Epidermal melanocyte (primary cell): ENCODE data around the gene IDH3A.

ENCODE experiments used
- DNase-seq: peaks from one replicate; pipeline ENCODE4 v3.0.0; 2011; ENCODE audit warnings: low spot score; ENCODE audit not compliant: insufficient read length

The IDH3A gene

GRCh38 chr15:78164010-78164409 is 14.8 kb downstream of the IDH3A start:
- no peak for DNase-seq

GRCh38 chr15:78167227-78167888 is 18.2 kb downstream of the IDH3A start:
- DNase-seq = no peak

DNA sequence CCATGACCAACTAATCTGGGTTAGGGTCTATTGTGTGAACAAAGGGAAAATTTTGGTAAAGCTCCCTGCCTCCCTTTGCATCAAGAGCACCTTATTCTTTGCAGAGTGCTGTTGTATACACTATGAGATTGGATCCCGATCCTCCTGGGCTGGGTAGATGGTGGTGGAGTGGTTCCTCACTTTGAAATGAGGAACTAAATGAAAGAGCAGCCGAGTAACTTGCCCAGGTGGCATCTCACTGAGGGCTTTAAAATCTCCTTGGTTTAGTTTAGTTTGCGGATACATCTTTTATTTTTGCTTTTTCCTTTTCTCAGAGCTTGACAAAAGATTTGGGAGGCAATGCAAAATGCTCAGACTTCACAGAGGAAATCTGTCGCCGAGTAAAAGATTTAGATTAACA is 19.4 kb downstream of the IDH3A start:
- DNase-seq = no peak

- no peak for DNase-seq
These were observed 21.9 kb downstream of the IDH3A start for GRCh38 chr15:78170848-78171773.

DNA sequence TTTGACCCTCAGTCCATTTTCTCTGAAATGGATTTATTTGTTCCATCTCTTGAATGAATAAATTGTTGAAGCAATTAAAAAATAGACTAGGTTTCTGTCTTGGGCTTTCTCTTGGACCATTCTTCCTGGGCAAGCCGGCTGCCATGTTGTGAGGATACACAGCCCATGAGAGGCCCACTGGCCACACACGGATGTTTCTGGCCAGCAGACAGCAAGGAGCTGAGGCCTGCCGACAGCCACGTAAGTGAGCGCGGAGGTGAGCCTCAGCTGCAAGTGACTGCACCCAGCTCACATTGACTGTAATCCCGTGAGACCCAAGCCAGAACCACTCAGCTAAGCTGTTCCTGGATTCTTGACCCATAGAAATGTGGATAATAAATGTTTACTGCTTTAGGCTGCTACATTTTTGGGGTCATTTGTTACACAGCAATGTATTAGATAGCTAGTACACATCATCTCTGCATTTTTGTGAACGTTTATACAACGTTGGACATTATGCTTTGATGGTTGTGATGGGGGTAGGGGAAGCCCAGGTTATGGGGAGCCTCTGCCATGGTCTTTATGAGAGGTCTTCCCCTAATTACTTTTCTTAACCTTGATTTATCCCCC is 22.8 kb downstream of the IDH3A start:
- DNase-seq = no peak

DNA sequence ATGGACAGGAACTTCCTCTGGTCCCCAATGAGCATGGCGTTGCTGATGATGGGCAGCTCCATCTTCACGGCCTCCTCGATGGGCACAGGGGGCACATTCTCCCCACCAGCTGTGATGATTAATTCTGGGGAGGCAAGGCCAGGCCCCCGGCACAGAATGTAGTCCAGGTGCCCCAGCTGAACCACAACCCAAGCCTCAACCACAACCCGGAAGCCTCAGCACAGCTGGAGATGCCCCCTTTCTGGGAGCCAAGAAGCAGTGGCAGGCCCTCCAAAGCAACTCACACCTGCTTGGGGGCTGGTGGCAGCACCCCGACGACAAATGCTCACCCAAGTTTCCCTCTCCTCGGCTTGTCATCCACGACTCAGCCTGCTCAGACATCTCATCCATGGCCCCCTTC is 25.2 kb downstream of the IDH3A start:
- DNase-seq = no peak

- DNase-seq = no peak
These were observed 26.2 kb downstream of the IDH3A start for GRCh38 chr15:78175330-78175729.

GRCh38 chr15:78177447-78177873 is 28.3 kb downstream of the IDH3A start:
- no peak for DNase-seq

- no peak for DNase-seq
These were observed 28.9 kb downstream of the IDH3A start for GRCh38 chr15:78178064-78178463.

DNA sequence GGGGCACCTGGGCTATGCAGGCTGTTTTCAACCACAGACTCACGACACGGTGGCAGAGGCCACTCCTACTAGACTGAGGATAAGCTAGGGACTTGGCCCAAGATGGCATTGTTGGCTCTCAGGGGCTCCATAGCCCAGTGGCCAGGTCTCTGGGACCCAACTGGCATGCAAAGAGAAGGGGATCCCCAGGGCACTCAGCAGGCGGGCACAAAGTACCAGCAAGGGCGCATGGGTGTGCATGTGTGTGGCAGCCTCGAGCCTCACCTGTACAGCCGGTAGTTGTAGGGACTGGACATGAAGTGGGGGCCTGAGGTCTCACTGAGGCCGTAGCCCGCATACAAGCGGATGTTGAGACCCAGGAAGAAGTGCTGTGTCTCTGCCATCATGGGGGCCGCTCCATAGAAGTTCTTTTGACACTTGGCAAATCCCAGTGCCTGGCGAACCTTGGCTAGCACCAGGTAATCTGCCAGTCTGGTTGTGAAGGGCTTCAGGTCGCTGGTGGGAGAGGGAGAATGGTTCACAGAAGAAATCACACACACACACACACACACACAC is 30.2 kb downstream of the IDH3A start:
- no peak for DNase-seq

DNA sequence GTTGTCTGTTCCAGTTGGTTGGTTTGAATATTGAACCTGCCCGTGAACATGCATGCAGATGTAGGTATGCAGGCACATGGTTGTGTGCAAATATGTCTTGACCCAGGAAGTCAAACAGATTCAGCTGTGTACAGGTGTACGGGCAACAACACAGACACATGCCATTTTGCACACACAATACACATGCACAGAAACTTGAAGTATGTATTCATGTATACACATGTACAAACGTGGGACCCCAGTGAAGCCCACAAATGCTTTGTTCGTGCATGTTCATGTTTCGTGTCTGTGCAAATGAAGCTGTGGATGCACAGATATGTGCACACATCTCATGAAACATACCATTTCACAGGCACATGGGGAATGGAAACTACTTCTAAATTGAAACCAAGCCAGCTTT is 30.7 kb downstream of the IDH3A start:
- DNase-seq = no peak

DNA sequence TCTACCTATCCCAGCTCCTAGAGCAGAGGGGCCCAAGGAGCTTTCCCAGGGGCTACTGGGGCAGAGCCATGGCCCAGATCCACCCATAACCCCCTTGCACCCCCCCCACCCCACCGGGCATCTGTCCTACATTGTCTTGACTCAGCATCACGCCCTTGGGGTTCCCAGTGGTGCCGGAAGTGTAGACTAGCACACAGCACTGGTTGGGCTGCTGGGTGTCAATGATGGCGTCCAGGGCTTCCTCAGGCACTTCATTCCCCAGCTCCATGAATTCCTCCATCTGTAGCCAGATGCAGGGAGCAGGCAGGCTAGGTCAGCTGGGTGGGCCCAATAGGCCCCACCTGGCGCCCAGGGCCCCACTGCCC is 33.2 kb downstream of the IDH3A start:
- DNase-seq = no peak

DNA sequence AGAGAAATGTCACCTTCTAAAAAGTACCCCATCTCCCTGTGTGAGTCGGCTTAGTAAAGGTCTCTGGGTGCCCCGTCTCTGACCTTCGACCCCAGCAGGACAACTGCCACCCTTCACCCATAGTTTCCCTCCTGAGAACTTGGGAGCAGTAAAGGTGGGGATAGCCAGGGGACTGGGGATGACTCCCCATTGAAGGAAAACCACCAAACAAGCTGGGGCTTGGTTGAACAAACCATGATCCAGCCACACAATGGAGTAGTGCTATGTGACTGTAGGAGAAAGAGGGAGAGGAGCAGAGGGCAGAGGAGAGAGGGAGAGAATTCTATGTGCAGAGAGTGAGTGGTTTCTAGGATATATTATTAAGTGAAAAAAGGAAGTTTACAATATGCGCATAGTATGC is 33.7 kb downstream of the IDH3A start:
- DNase-seq = no peak

DNA sequence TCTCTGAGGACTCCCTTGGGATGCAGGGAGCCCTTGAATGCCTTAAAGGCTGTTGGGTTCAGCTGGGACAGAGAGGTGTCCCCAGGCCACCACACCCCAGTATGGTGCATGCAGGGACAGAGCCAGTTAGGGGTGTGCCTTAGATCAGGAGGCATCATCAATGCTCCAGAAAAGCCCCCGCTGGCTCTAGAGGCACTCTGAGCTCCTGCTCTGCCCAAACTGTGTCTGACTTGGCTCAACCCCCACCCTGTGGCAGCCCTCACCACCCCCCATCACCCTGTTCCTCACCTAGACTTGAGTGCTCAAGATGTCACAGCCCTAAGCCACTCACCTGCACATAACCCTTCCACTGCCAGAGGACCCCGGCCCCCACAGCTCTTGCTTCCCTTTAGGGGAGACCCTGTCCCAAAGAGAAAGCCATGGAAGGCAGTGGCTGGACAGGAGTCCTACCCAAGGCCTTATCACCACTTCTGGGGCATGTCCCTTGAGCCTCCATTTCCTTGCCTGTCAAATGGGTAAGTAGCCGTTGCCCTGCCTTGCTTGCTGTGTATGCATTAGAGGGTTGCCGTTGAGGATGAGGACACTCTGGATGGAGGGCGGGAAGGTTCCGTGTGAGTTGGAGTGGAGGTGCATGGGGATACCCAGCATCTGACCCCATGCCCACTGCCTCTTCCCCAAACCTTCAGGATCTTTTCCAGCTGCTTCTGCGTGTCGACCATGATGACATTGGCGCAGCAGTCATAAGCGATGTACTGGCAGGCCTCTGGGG is 43.8 kb downstream of the IDH3A start:
- DNase-seq = no peak

- DNase-seq = no peak
These were observed 44.8 kb downstream of the IDH3A start for GRCh38 chr15:78193731-78194567.

DNA sequence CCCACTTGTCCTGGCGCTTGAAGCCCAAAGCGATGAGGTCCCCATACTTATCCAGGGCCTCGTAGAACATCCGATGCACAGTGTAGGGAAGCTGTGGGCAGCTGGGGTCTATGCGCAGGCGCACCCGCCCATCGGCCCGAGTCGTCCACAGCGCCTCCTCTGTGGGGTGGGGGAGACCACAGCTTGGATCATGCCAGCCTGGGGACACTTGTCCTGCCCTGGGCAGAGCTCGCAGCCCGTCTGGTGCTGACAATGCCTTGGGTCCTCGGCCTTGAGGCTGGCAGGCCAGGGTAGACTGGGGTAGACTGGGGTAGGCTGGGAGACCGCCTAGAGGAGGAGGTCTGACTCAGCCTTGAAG is 45.4 kb downstream of the IDH3A start:
- DNase-seq = no peak

- no peak for DNase-seq
These were observed 46.6 kb downstream of the IDH3A start for GRCh38 chr15:78195735-78196201.

GRCh38 chr15:78197632-78198031 is 48.5 kb downstream of the IDH3A start:
- no peak for DNase-seq

DNA sequence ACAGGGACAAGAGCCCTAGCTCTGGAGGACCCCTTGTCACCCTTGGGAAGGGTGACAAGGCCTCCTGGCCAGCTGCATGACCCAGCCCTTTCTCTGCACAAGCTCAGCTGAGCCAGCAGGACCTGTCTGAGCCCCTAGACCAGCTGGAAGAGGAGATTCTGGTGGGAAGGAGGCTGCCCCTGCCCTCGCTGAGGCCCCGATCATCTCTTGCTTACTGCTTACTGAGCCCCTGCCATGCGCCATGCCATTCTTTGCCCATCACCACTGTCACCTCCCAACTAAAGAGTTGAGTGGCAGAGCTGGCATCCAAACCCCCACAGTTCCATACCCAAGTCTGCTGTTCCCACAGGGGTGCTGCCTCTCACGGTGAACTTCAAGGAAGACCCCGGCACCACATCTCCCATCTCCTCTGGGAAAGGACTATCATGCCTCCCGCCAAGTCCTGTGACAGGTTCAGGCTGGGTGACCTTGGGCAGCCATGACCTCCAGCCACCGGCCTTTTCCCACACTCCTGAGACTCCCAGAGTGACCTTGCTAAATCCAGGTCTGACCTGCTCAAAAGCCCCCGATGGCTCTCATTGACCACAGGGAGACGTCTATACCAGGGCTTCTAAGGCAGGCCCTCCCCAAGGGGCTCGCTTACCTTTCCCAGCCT is 51.2 kb downstream of the IDH3A start:
- no peak for DNase-seq
